Inflammatory macrophage (primary cell): ENCODE measurements around the gene ANKLE2.
"Not testable (repeated sequence)": the region's sequence is repeated elsewhere in the genome, so short reads cannot be mapped to it uniquely, and the experiment has no call there.

Experiments
- DNase-seq, 2 donors: peaks; one replicate each; pipeline ENCODE4 v3.0.0-alpha.2; 2020 to 2022

The ANKLE2 gene

GRCh38 chr12:132718644-132719043 lies 43.0 kb downstream of the ANKLE2 start:
- no peak for DNase-seq

GRCh38 chr12:132717531-132718387 lies 43.9 kb downstream of the ANKLE2 start:
- DNase-seq, result no peak

DNA sequence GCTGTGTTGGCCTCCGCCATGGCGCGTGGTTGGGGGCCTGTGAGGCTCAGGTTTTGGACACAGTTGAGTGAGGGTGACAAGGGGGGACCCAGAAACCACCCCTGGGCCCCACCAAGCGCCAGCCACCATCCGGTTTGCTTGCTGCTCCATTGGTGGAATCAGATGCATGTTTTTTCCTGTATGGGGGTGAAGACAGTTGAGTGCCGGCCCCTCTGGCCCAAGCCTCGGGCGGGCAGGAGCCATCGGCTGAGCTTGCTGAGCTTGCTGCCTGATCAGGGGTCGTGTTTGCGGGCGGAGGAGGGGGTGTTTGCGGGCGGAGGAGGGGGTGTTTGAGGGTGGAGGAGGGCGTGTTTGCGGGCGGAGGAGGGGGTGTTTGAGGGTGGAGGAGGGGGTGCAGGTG lies 44.6 kb downstream of the ANKLE2 start:
- DNase-seq, result no peak

GRCh38 chr12:132716356-132716755 lies 45.3 kb downstream of the ANKLE2 start:
- no peak for DNase-seq

GRCh38 chr12:132715874-132716273 lies 45.8 kb downstream of the ANKLE2 start:
- DNase-seq, result no peak

GRCh38 chr12:132713123-132713522 lies 48.5 kb downstream of the ANKLE2 start:
- no peak for DNase-seq

GRCh38 chr12:132711080-132711843 lies 50.4 kb downstream of the ANKLE2 start:
- DNase-seq, result peak in 1 of 2 donors; percentile 37

DNA sequence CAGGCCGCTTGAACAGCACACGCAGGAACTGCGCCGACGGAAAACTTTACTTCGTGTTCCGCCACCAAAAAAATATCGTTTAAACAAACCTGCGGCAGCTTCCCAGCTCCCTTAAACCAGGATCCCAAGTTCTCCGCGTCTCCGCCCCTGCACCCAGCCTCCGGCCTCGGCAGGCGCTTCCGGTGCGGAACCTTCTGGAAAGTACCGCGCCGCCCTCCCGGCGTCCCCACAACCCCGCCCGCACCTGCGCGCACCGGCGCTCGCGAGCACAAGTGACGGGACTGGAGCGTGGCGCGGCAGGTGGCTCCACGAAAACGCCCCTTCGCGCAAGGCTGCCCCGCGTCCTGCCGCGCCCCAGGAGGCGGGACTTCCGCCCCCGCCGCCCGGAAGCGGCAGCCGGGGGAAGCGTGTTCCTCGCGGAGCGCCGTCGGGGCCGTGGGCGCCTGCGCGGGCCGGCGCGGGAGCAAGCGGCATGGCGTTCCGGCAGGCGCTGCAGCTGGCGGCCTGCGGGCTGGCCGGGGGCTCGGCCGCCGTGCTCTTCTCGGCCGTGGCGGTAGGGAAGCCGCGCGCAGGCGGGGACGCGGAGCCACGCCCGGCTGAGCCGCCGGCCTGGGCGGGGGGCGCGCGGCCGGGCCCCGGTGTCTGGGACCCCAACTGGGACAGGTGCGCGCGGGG lies 51.1 kb downstream of the ANKLE2 start, which contains the start of gene PGAM5:
TSS of gene PGAM5 (plus strand) at position 438 of the 675 bp plus-strand sequence. CDS start at position 473, 35 bp downstream.
- DNase-seq, result peak; percentile 86 to 92

GRCh38 chr12:132710043-132710404 lies 51.6 kb downstream of the ANKLE2 start:
- no peak for DNase-seq

GRCh38 chr12:132708150-132708549 lies 53.5 kb downstream of the ANKLE2 start:
- no peak for DNase-seq

- DNase-seq, result no peak
Measured at GRCh38 chr12:132707241-132707640, 54.4 kb downstream of the ANKLE2 start.

- no peak for DNase-seq
Measured at GRCh38 chr12:132703641-132704040, 58.0 kb downstream of the ANKLE2 start.

DNA sequence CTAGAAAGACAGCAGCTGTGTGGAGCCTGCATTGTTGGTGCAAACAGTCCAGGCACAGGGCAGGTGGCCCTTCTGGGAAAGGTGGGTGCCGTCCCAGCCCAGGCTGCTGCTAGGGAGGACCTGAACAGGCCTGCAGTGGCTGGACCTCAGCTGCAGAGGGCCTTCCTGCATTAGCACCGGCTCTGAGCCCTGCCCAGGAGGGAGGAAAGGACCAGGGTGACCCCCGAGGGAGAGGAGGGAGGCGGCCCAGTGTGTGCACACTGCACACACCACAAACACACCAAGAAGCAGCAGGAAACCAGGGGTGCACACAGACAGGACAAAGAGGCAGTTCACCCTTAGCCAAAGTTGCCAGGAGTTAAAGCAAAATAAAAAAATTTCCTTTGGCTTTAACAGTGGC lies 59.0 kb downstream of the ANKLE2 start:
- no peak for DNase-seq

GRCh38 chr12:132700212-132700822 lies 61.3 kb downstream of the ANKLE2 start:
- peak in 1 of 2 donors; percentile 44 for DNase-seq

DNA sequence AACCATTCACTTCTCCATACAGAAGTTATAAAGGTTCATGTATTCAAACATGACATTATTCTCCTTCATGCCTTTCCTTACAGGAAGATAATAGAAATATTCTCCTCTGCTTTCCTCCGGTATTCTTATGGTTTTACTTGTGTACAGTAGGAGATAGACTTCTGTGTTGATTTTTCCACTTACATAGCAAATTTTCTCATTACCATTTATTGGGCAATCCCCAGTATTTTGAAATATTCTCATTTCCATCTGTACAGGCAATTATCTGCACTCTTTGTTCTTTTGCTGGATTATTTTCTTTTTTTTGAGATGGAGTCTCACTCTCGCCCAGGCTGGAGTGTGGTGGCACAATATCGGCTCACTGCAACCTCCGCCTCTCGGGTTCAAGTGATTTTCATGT lies 63.3 kb downstream of the ANKLE2 start:
- peak in 1 of 2 donors; percentile 50 for DNase-seq

DNA sequence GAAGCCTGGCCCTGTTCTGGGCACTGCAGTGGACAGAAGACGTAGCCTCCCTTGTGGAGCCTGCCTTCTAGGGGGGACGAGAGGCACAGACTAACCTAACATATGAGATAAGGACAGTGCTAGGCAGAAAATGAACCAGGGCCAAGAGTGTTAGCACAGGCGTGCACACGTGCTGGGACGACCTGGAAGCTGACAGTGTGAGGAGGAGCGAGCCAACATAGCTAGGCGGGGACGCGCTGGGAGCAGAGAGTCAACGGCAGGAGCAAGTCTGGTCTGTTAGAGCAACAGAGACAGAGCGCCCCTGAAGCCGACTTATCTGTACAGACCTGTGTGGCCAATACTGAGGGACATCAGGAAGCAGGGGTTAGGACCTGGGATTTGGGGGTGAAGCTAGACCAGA lies 66.2 kb downstream of the ANKLE2 start:
- no peak for DNase-seq

- DNase-seq, result not testable (repeated sequence)
Measured at GRCh38 chr12:132694888-132695287, 66.7 kb downstream of the ANKLE2 start.

- DNase-seq, result not testable (repeated sequence)
Measured at GRCh38 chr12:132692030-132692429, 69.6 kb downstream of the ANKLE2 start.

- no peak for DNase-seq
Measured at GRCh38 chr12:132690112-132690511, 71.5 kb downstream of the ANKLE2 start.

GRCh38 chr12:132689227-132689626 lies 72.4 kb downstream of the ANKLE2 start:
- no peak for DNase-seq

- DNase-seq, result peak; percentile 97
Measured at GRCh38 chr12:132687211-132688164, 74.1 kb downstream of the ANKLE2 start, which contains the start of the genes POLE and PXMP2. Gene POLE, minus strand, starts transcription at chr12:132687342. Its CDS starts 27 bp downstream, at chr12:132687315. Gene PXMP2, plus strand, starts transcription at chr12:132687587. Its CDS starts 84 bp downstream, at chr12:132687671.
